Germinal center (tissue), 1 donor: ENCODE measurements around the gene SPNS2.

Experiments used
- DNase-seq: peaks from one replicate; pipeline ENCODE4 v3.0.0; 2012; ENCODE audit warnings: mixed read lengths, low spot score

SPNS2 gene

GRCh38 chr17:4503283-4504025, 4.8 kb downstream of the SPNS2 start:
- no peak for DNase-seq

- no peak for DNase-seq
These were observed 5.5 kb downstream of the SPNS2 start for GRCh38 chr17:4504188-4504587.

GRCh38 chr17:4505187-4505586, 6.5 kb downstream of the SPNS2 start:
- DNase-seq: no peak

GRCh38 chr17:4506175-4506813, 7.6 kb downstream of the SPNS2 start:
- DNase-seq: no peak

GRCh38 chr17:4506892-4507291, 8.2 kb downstream of the SPNS2 start:
- DNase-seq: no peak

- DNase-seq: no peak
These were observed 8.9 kb downstream of the SPNS2 start for GRCh38 chr17:4507361-4508111.

- DNase-seq: no peak
These were observed 9.5 kb downstream of the SPNS2 start for GRCh38 chr17:4508207-4508606.

- no peak for DNase-seq
These were observed 10.7 kb downstream of the SPNS2 start for GRCh38 chr17:4509401-4509800.

GRCh38 chr17:4509923-4510617, 11.4 kb downstream of the SPNS2 start:
- no peak for DNase-seq

- no peak for DNase-seq
These were observed 11.9 kb downstream of the SPNS2 start for GRCh38 chr17:4510618-4510941.

- no peak for DNase-seq
These were observed 12.7 kb downstream of the SPNS2 start for GRCh38 chr17:4511199-4511932.

- DNase-seq: no peak
These were observed 13.8 kb downstream of the SPNS2 start for GRCh38 chr17:4512156-4513112.

GRCh38 chr17:4513113-4514032, 14.7 kb downstream of the SPNS2 start:
- DNase-seq: no peak

- DNase-seq: no peak
These were observed 15.5 kb downstream of the SPNS2 start for GRCh38 chr17:4514206-4514605.

- no peak for DNase-seq
These were observed 16.1 kb downstream of the SPNS2 start for GRCh38 chr17:4514779-4515178.

- no peak for DNase-seq
These were observed 16.8 kb downstream of the SPNS2 start for GRCh38 chr17:4515501-4515900.

GRCh38 chr17:4516735-4517134, 18.1 kb downstream of the SPNS2 start:
- no peak for DNase-seq

GRCh38 chr17:4518901-4519300, 20.2 kb downstream of the SPNS2 start:
- no peak for DNase-seq

- DNase-seq: no peak
These were observed 20.7 kb downstream of the SPNS2 start for GRCh38 chr17:4519361-4519788.
